ENCODE results near the gene RAP1GDS1.
"Not testable (repeated sequence)": the region's sequence is repeated elsewhere in the genome, so short reads cannot be mapped to it uniquely, and the experiment has no call there.

RAP1GDS1 gene

DNA sequence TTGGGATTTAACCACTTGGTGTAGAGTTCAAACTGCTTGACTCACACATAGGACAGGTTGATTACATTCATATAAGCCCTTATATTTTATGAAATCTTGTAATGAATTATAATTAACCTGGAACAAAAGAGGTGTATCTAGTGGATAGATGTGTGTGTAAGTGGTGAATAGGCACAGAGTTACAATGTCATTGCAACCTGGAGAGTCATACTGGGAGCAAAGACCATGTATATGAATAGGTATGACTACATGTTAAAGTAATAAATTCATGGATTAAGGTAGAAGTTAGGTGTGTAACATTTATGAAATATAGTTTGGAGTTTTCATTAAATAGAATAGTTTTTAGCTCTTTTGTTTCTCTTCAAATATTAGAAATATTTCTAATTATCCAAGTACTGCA, 26.1 kb downstream of the RAP1GDS1 start:
- no peak for DNase-seq

GRCh38 chr4:98288671-98289070, 27.5 kb downstream of the RAP1GDS1 start:
- not testable (repeated sequence) for DNase-seq

DNA sequence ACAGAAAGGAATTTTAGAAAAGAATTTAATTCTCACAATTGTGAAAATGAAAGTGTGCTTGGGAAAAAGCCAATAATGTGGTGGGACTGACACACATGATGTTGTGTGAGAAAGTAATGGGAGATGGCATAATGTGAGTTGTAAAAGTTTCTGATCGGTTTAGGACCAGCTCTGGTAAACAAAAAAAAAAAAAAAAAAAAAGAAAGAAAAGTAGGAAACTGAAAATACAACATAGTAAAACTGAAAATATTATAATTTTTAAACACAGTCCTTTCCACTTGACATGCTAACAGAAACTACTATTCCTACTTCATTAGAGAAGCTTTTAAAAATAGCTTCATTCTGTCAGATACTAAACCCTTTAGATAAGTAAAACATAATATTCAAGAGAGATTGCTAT, 28.2 kb downstream of the RAP1GDS1 start:
- DNase-seq, result no peak

DNA sequence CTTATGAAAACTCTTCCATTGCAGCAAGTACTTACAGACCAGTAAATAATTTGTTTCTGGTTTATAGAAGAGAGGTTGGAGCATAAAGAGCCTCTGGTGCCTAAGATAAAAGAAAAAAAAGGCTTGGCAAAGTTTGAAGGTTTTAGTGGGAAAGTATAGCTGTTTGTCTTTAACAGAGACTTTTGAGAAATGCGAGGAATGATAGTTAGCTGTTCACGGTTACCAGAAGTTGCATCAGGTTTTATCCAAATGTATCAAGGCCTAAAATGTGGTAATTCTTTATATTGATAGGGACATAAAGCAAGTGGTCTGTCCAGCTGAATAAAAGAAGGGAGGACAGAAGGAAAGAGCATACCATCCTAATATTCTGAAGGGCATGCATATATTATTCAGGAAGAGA, 29.3 kb downstream of the RAP1GDS1 start:
- DNase-seq, result no peak

DNA sequence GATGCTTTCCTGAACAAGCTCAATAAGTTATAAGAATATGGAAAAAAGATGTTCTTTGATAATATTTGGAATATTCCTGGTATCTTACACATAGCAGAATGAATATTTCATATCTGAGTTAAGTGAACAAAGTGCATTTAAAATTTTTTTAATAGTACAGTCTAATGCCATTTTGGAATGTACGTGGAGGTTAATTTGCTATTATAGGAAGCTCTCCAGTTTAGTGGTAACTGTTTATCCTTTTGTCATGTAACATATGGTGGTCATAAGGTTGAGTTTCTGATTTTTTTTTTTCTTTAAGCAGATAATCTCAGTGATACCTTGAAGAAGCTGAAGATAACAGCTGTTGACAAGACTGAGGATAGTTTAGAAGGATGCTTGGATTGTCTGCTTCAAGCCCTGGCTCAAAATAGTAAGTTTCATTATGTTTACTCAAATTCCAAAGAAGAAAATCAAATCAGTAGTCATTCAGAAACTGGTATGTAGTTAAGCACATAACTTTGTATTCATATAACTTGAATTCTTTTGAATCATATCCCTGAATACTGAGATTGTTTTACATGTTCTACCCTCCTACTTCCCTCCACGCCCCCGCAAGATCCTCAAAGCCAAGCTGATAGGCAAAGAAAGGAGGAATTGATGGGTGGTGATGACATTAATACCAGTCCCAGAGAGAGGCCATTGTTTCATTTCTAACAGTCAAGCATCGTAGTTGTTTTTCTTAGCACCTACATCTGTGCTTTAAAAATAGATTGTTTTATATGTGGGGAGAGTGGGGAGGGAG, 32.1 kb downstream of the RAP1GDS1 start:
- peak in 8 of 51 donors; percentile 0 to 64 (median 8) for DNase-seq

DNA sequence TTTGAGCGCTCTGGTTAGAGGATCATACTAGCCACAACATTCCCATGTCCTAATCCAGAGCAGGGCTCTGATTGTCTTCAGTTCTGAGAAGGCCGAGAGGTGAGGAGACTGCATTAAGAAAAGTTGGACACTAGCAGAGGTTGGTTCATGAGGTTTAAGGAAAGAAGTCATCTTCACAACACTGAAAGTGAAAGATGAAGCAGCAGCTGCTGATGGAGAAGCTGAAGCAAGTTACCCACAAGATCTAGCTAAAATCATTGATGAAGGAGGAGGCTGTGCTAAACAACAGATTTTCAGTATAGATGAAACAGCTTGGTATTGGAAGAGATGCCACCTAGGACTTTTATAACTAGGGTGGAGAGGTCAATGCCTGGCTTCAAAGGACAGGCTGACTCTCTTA, 36.8 kb downstream of the RAP1GDS1 start:
- no peak for DNase-seq

GRCh38 chr4:98300706-98301105, 39.5 kb downstream of the RAP1GDS1 start:
- DNase-seq, result no peak

- no peak for DNase-seq
Measured at GRCh38 chr4:98305576-98305975, 44.4 kb downstream of the RAP1GDS1 start.

DNA sequence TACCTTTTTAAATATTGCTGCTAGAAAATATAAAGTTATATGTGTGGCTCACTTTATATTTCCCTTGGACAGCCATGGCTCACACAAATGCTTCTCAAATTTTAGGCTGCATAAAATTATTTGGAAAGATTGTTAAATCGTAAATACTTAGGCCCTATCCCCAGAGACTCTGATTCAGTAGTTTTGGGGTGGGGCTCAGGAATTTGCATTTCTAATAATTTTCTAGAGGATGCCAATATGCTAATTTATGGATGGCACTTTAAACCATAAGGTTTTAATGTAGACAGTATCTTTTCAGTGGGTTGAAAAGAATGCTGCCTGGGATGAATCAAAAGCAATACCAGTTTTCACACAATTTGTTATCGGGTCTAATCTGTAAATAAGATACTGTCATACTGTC, 49.7 kb downstream of the RAP1GDS1 start:
- no peak for DNase-seq

DNA sequence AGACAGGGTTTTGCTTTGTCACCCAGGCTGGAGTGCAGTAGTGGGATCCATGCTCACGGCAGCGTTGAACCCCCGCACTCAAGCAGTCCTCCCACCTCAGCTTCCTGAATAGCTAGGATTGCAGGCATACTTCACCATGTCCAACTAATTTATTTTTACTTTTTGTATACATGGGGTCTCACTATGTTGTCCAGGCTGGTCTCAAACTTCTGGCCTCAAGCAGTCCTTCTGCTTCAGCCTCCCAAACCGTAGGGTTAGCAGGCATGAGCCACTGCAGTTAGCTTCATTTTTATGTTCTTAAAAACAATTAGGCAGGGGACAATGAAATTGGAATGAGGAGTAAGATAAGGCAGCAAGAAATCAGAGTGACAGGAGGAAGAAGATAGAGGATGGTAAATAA, 50.5 kb downstream of the RAP1GDS1 start:
- DNase-seq, result no peak

DNA sequence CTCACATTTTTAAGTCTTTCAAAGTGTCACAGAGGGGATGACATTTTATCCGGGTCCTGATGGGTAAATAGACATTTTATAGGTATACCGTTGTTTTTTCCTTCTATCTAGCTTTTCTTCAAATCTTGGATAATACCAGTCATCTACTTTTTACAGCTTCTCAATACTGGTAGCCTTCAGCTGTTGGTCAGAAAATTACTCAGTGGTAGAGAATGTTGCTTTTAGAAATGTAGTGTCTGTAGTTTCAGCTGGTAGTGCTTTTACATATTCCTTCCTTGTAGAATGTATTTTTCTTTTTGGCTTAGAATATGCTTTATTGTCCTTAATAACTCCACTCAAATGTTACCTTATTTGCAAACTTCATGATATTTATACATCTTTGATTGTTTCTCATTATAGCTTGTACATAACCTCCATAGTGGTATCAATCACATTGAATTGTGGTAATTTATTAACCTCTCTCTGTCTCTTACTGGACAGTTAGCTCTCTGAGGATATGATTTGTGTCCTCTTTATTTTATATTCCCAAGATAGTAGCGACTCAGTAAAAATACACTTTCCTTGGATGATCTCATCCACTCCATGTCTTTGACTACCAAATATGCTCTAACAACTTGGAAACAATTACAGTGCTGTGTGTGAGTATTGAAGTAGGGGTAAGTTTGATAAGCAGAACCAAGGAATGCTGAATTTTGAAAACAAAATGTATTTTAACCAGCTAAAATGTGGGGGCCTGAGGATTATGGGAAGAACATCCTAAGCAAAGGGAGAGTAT, 53.8 kb downstream of the RAP1GDS1 start:
- no peak for DNase-seq

- DNase-seq, result no peak
Measured at GRCh38 chr4:98318521-98318920, 57.3 kb downstream of the RAP1GDS1 start.

GRCh38 chr4:98319021-98319420, 57.8 kb downstream of the RAP1GDS1 start:
- DNase-seq, result no peak

DNA sequence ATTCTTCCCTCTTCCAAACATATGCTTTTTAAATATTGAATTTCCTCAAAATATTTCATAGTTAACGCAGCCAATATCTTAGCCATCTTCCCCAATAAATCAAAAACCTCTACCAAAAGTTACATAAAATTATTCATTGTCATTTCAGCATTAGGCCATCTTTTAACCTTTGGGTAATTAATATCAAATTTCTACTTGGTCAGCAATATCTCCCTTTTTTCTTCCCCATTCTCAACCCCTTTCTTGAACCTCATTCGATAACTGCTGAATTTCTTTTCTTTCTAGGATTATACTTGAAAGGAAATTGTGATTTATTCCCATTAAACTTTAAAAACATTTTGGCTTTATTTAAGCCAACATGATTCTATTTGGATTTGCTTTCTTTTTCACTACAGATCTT, 65.0 kb downstream of the RAP1GDS1 start:
- no peak for DNase-seq

- DNase-seq, result no peak
Measured at GRCh38 chr4:98327694-98328093, 66.5 kb downstream of the RAP1GDS1 start.

GRCh38 chr4:98329879-98330640, 68.9 kb downstream of the RAP1GDS1 start:
- DNase-seq, result not testable (repeated sequence)

DNA sequence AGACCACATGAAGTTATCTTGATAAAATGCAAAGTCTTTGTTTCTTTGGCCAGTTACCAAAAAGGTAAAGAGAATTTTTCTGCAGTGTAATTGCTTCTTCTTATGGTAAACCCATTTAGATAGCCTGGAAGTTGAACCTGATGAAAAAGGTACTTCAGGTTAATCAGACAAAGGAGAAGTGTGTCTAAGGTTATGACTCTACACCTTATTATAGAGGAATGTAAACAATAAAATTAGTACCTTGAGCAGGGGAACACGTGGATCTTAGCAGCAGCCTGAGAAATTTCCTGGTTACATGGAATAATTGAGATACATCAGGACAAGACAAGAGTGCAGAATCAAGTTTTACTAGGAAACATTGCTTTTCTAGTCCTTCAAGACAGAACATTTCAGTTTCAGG, 70.8 kb downstream of the RAP1GDS1 start:
- no peak for DNase-seq

DNA sequence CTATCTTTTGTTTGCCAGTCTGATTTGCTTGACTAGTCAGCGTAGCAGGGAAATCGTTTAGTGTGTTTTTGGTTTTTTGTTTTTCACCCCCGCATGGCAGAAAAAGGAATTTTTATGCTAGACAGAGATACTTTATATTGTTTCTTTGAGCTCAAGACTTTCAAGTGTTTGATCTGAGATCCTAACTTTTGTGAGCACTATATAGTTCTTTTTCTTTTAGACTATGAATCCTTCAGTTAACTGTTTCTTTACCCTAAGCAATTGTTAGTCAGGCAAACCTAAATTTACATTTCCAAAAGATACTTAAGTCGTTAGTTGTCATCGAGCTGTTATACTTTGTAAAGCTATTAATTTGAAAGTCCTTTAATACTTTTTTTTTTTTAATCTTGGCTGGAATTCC, 73.3 kb downstream of the RAP1GDS1 start:
- DNase-seq, result no peak

DNA sequence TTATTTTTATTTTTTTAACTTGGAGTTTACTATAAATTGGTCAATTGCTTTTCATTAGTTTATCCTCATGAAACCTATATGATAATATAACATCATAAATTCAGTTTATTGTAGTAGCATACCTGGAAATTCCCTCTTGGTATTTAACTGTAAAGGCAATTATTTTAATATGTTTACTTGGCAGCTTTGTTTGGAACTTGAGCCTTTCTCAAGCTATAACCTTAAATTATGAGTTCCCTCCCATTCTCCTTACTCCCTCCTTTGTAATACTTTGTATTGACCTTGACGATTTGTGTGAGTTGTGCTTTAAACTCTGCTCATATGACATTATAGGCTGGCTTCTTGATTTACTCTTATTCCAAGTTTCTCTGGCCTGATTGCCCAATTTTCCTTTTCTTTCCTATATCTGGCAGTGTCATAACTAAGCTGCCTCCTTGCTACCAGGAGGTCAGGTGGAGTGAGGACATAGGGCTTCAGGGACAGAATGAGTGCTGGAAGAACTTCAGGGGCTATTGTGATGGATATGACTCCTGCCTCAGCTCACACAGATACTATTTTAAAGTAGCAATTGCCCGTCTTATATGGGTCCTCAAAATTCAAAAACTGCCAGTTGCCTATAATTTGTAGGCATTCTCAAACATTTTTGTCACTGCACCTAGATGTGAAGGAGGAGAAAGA, 77.7 kb downstream of the RAP1GDS1 start:
- DNase-seq, result no peak

DNA sequence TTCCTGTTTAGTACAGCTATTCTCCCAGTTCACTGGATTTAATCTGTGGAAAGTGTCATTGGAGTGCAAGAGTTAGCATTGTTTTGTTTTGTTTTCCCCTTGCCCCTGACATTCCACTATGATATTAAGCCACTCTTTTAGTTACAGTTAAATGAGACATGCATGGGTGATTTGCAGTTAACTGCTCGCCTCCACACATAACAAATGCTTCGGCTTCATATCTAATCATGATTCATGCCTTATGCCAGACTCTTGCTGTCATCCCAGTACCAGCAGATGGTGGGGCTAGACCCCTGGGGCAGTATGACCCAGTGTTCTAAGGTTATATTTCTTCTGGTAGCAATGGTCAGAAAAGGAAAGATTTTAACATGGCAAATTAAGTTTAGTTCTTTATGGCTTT, 80.1 kb downstream of the RAP1GDS1 start:
- DNase-seq, result no peak

DNA sequence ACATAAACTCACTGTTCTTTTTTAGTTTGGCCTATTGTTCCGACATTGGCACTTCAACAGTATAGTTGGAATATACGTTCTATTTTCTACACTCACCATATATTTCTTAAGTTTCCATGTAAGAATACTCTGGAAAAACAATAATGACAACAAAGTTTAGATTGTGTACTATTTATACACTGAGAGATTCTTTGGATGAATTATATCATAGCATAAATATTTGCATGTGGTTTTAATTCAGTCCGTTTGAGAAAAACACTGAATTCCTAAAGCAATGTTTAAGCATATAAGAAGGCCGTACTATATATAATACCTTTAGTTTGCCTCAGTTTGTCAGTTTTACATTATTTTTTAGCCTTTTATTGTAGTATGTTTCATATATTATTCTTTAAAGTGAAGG, 82.4 kb downstream of the RAP1GDS1 start:
- DNase-seq, result no peak

GRCh38 chr4:98345838-98346237, 84.7 kb downstream of the RAP1GDS1 start:
- no peak for DNase-seq
